ENCODE measurements around the gene OXLD1.

Gene OXLD1

DNA sequence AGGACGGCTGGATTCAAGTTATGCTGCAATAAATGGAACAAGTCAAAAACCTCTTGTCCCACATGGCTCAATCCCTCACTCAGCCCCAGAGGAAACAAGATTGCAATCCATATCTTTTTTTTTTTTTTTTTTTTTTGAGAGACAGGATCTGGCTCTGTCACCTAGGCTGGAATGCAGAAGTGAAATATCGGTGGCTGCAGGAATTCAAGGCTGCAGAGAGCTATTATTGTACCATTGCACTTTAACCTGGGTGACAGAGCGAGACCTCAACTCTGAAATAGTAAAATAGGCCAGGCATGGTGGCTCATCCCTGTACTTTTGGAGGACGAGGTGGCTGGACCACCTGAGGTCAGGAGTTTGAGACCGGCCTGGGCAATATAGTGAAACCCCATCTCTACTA is 7.4 kb downstream of the OXLD1 start:
- no peak overlapping the region for H3K27ac ChIP-seq (ENCODE audit: low read depth, low read length)
- H3K9me3 ChIP-seq (ENCODE audit: control insufficient read depth, insufficient read depth, low read length) = no peaks in the 10 kb centered on the region
- H3K36me3 ChIP-seq (ENCODE audit: control insufficient read depth, insufficient read depth, low read length) = no peaks in the 10 kb centered on the region
- H3K4me1 ChIP-seq (ENCODE audit: control insufficient read depth, insufficient read depth, low read length) = no peaks in the 10 kb centered on the region
- H3K9ac ChIP-seq (ENCODE audit: low read depth, low read length) = no peak overlapping the region
- no peaks in the 10 kb centered on the region for H3K27me3 ChIP-seq (ENCODE audit: control insufficient read depth, insufficient read depth, low read length)
- H3K4me3 ChIP-seq (ENCODE audit: low read depth, low read length) = no peak overlapping the region

DNA sequence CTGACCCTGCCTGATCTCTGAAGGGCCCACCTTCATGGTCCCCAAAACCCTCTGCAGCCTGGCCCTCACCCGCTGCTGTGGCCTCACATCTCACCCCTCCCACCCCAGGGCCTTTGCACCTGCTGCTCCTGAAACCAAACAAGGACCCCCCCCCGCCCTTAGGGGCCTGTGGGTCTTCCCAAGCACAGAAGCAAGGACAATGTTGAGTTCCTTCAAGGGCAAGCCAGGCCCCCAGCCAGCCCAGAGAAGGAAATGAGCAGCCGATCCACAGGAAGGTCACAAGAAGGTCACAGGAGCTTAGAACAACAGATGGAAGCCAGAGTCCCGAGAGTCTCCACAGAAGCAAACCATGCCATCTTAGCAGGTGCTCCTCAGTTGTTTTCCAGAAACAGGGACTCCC is 9.6 kb downstream of the OXLD1 start:
- peaks cover 7% of the 10 kb centered on the region for H3K4me1 ChIP-seq (ENCODE audit: control insufficient read depth, insufficient read depth, low read length)
- H3K36me3 ChIP-seq (ENCODE audit: control insufficient read depth, insufficient read depth, low read length) = no peaks in the 10 kb centered on the region
- no peaks in the 10 kb centered on the region for H3K9me3 ChIP-seq (ENCODE audit: control insufficient read depth, insufficient read depth, low read length)
- H3K4me3 ChIP-seq (ENCODE audit: low read depth, low read length) = no peak overlapping the region
- H3K9ac ChIP-seq (ENCODE audit: low read depth, low read length) = no peak overlapping the region
- H3K27ac ChIP-seq (ENCODE audit: low read depth, low read length) = no peak overlapping the region
- no peaks in the 10 kb centered on the region for H3K27me3 ChIP-seq (ENCODE audit: control insufficient read depth, insufficient read depth, low read length)

DNA sequence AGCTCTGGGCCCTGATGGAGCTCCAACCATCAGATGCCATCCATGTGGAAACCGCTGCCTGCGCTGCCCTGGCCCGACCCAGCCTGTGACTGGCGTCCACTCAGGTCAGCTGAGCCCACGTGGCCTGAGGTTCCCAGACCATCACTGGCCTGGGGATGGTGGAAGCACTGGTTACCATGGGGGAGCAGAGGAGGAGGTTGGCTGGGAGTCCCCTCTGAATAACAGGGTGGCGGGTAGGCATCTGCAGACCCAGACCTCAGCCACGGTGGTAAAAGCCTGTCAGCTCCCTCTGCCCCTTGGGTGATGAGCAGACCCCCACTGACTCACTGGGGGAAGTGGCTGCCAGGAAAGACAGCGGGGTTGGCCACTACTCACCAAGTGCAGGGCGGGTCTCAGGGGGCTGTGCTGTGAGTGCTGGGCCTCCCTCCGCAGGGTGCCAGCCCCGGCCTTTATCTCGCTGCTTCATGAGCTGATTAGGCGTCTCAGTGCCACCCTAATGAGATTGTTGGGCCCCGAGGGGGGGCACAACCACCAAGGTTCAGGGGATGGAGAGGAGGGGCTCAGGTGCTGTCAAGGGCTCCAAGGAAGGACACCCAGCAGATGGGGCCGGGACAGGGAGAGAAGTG is 10.2 kb downstream of the OXLD1 start, which contains the start of gene PDE6G:
PDE6G (minus strand) TSS at position 425 of the 626 bp plus-strand sequence. CDS start 3,237 bp downstream, outside the sequence.
- H3K27ac ChIP-seq (ENCODE audit: low read depth, low read length) = no peak within 1 kb of the TSS

GRCh38 chr17:81655378-81656117 is 10.9 kb downstream of the OXLD1 start:
- Histone ChIP-seq H3K36me3 (ENCODE audit: control insufficient read depth, insufficient read depth, low read length) (no peaks in the 10 kb centered on the region), H3K27ac (ENCODE audit: low read depth, low read length) (no peak overlapping the region), H3K9me3 (ENCODE audit: control insufficient read depth, insufficient read depth, low read length) (no peaks in the 10 kb centered on the region), H3K4me1 (ENCODE audit: control insufficient read depth, insufficient read depth, low read length) (peaks cover 7% of the 10 kb centered on the region), H3K27me3 (ENCODE audit: control insufficient read depth, insufficient read depth, low read length) (no peaks in the 10 kb centered on the region), H3K9ac (ENCODE audit: low read depth, low read length) (no peak overlapping the region), H3K4me3 (ENCODE audit: low read depth, low read length) (no peak overlapping the region)

More for the DNA sequence above, 10.2 kb downstream of the OXLD1 start, which contains the start of gene PDE6G:
- Histone ChIP-seq H3K9me3 (ENCODE audit: control insufficient read depth, insufficient read depth, low read length) (no peaks in the 10 kb centered on the region), H3K27me3 (ENCODE audit: control insufficient read depth, insufficient read depth, low read length) (no peaks in the 10 kb centered on the region), H3K4me1 (ENCODE audit: control insufficient read depth, insufficient read depth, low read length) (peaks cover 7% of the 10 kb centered on the region), H3K36me3 (ENCODE audit: control insufficient read depth, insufficient read depth, low read length) (no peaks in the 10 kb centered on the region), H3K9ac (ENCODE audit: low read depth, low read length) (no peak within 1 kb of the TSS), H3K4me3 (ENCODE audit: low read depth, low read length) (no peak within 1 kb of the TSS)

DNA sequence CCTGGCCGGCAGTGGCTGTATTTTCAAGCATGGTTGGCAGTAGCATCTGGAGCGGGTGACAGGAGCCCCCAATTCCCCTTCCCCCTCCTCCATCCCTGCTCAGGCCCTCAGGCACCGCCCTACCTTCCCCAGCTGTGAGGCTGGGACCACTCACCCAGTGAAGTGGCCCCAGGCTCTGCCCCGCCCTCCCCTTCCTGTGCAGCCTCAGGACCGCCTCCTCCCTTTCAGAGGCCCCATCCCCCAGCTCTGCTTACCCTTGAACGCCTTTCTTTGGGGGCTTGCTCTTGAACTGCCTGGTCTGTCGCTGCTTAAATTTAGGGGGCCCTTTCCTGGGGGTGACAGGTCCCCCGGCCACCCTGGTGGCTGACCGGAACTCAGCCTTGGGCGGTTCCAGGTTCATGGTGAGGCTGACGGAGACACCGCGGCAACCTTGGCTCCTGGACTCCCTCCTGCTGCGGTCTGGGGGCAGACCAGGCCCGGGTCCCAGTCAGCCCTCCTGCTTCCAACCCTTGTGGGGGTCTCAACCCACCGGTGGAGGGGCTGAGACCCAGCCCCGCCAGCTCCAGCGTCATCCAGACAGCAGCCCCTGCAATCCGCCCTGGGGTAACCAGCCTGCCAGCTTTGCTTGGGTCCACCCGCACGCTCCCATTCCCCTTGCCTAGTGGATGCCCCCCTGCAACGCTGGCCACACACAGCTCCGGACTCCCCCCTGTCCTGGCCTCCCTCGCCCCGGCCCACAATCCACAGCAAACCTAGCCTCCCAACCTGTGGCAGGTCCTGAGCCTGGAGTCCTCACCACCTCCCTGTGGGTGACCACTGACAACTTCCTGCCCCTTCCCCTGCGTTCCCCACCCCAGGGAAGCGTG is 13.3 kb downstream of the OXLD1 start:
- H3K4me1 ChIP-seq (ENCODE audit: control insufficient read depth, insufficient read depth, low read length) = peaks cover 10% of the 10 kb centered on the region
- H3K4me3 ChIP-seq (ENCODE audit: low read depth, low read length) = peak overlapping the region; percentile 26; the same call in 1 of the 2 replicates
- H3K9me3 ChIP-seq (ENCODE audit: control insufficient read depth, insufficient read depth, low read length) = no peaks in the 10 kb centered on the region
- H3K27ac ChIP-seq (ENCODE audit: low read depth, low read length) = no peak overlapping the region
- no peaks in the 10 kb centered on the region for H3K36me3 ChIP-seq (ENCODE audit: control insufficient read depth, insufficient read depth, low read length)
- 0 out of 2 replicates have a peak overlapping the region, but pooled peaks have one; percentile 24 for H3K9ac ChIP-seq (ENCODE audit: low read depth, low read length)
- peaks cover 13% of the 10 kb centered on the region for H3K27me3 ChIP-seq (ENCODE audit: control insufficient read depth, insufficient read depth, low read length)

DNA sequence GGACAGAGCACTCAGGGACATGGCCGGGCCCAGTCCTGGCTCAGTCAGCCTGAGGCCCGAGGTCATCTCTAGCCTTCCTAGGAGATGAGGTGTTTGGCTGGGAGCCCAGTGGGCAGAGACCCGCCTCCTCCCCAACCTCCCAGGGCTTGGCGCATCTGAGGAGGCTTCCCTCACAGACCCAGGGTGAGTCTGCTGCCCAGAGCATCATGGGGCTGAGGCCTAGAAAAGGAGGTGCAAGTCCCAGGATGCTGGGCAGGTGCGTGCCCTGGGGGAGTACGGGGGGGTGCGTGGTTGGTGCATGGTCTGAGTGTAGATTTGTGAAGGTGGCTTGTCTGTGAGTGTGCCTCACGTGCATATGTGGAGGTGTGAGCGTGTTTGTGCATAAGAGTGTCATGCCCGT is 14.7 kb downstream of the OXLD1 start:
- Histone ChIP-seq H3K27me3 (ENCODE audit: control insufficient read depth, insufficient read depth, low read length) (peaks cover 27% of the 10 kb centered on the region), H3K27ac (ENCODE audit: low read depth, low read length) (no peak overlapping the region), H3K4me1 (ENCODE audit: control insufficient read depth, insufficient read depth, low read length) (peaks cover 19% of the 10 kb centered on the region), H3K9me3 (ENCODE audit: control insufficient read depth, insufficient read depth, low read length) (no peaks in the 10 kb centered on the region), H3K36me3 (ENCODE audit: control insufficient read depth, insufficient read depth, low read length) (no peaks in the 10 kb centered on the region), H3K9ac (ENCODE audit: low read depth, low read length) (no peak overlapping the region), H3K4me3 (ENCODE audit: low read depth, low read length) (no peak overlapping the region)

- Histone ChIP-seq H3K4me1 (ENCODE audit: control insufficient read depth, insufficient read depth, low read length) (peaks cover 19% of the 10 kb centered on the region), H3K27me3 (ENCODE audit: control insufficient read depth, insufficient read depth, low read length) (peaks cover 27% of the 10 kb centered on the region), H3K36me3 (ENCODE audit: control insufficient read depth, insufficient read depth, low read length) (no peaks in the 10 kb centered on the region), H3K27ac (ENCODE audit: low read depth, low read length) (no peak overlapping the region), H3K9ac (ENCODE audit: low read depth, low read length) (no peak overlapping the region), H3K9me3 (ENCODE audit: control insufficient read depth, insufficient read depth, low read length) (no peaks in the 10 kb centered on the region), H3K4me3 (ENCODE audit: low read depth, low read length) (no peak overlapping the region)
These were observed 15.5 kb downstream of the OXLD1 start for GRCh38 chr17:81650951-81651350.

GRCh38 chr17:81648707-81649085 is 17.7 kb downstream of the OXLD1 start:
- Histone ChIP-seq H3K36me3 (ENCODE audit: control insufficient read depth, insufficient read depth, low read length) (no peaks in the 10 kb centered on the region), H3K27ac (ENCODE audit: low read depth, low read length) (no peak overlapping the region), H3K9ac (ENCODE audit: low read depth, low read length) (no peak overlapping the region), H3K4me1 (ENCODE audit: control insufficient read depth, insufficient read depth, low read length) (peaks cover 19% of the 10 kb centered on the region), H3K27me3 (ENCODE audit: control insufficient read depth, insufficient read depth, low read length) (peaks cover 27% of the 10 kb centered on the region), H3K4me3 (ENCODE audit: low read depth, low read length) (peak overlapping the region; percentile 54), H3K9me3 (ENCODE audit: control insufficient read depth, insufficient read depth, low read length) (no peaks in the 10 kb centered on the region)

- Histone ChIP-seq H3K27ac (ENCODE audit: low read depth, low read length) (no peak overlapping the region), H3K4me1 (ENCODE audit: control insufficient read depth, insufficient read depth, low read length) (peaks cover 16% of the 10 kb centered on the region), H3K36me3 (ENCODE audit: control insufficient read depth, insufficient read depth, low read length) (no peaks in the 10 kb centered on the region), H3K4me3 (ENCODE audit: low read depth, low read length) (peak overlapping the region; percentile 54), H3K9me3 (ENCODE audit: control insufficient read depth, insufficient read depth, low read length) (no peaks in the 10 kb centered on the region), H3K9ac (ENCODE audit: low read depth, low read length) (no peak overlapping the region), H3K27me3 (ENCODE audit: control insufficient read depth, insufficient read depth, low read length) (peaks cover 27% of the 10 kb centered on the region)
These were observed 18.2 kb downstream of the OXLD1 start for GRCh38 chr17:81648013-81648706.

DNA sequence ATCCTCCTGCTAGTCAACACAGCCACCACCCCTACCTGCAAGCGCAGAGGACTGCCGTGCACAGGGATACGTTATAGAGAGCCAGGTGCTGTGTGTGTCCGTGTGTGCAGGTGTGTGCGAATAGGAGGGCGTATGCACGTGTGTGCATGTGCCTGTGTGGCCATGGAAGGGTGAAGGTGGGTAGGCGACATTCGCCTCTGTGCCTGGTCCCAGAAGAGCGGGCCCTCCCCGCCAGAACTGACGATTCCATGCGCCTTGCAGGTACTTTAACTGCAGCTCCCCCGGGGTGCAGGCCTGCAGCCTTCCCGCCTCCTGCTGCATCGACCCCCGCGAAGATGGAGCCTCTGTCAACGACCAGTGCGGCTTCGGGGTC is 18.8 kb downstream of the OXLD1 start:
- H3K27ac ChIP-seq (ENCODE audit: low read depth, low read length) = no peak overlapping the region
- H3K9me3 ChIP-seq (ENCODE audit: control insufficient read depth, insufficient read depth, low read length) = no peaks in the 10 kb centered on the region
- no peak overlapping the region for H3K9ac ChIP-seq (ENCODE audit: low read depth, low read length)
- peak overlapping the region; percentile 54 for H3K4me3 ChIP-seq (ENCODE audit: low read depth, low read length)
- H3K27me3 ChIP-seq (ENCODE audit: control insufficient read depth, insufficient read depth, low read length) = peaks cover 27% of the 10 kb centered on the region
- no peaks in the 10 kb centered on the region for H3K36me3 ChIP-seq (ENCODE audit: control insufficient read depth, insufficient read depth, low read length)
- peaks cover 13% of the 10 kb centered on the region for H3K4me1 ChIP-seq (ENCODE audit: control insufficient read depth, insufficient read depth, low read length)

Data from HUES48 (cell line).